Loucy (cell line): ENCODE measurements around the gene AQP6.

ENCODE experiments used
- CTCF ChIP-seq: fragments of 200-600 bp; sonication (generic); conservative IDR thresholded peaks from 2 replicates; pipeline ENCODE4 v1.5.1; 2014; ENCODE audit warnings: mild to moderate bottlenecking, antibody characterized with exemption, low read length
- EZH2phosphoT487 ChIP-seq: fragments of 200-600 bp; IDR thresholded peaks from 2 replicates; pipeline ENCODE4 v1.6.1; 2018; ENCODE audit warnings: antibody characterized with exemption, mild to moderate bottlenecking, moderate library complexity, borderline replicate concordance

GRCh38 chr12:50024805-50025186, 52.0 kb downstream of the AQP6 start:
- TF ChIP-seq CTCF, result no peak
- TF ChIP-seq EZH2phosphoT487, result no peak
